Limb (tissue), 2 donors: ENCODE results near the gene FAF1.
"Not testable (repeated sequence)": the region's sequence is repeated elsewhere in the genome, so short reads cannot be mapped to it uniquely, and the experiment has no call there.

Experiments used
- DNase-seq, 2 donors: peaks; one replicate each; pipeline ENCODE4 v3.0.0-alpha.2; 2016; ENCODE audit errors: extremely low spot score in 2 of 2

Gene FAF1

DNA sequence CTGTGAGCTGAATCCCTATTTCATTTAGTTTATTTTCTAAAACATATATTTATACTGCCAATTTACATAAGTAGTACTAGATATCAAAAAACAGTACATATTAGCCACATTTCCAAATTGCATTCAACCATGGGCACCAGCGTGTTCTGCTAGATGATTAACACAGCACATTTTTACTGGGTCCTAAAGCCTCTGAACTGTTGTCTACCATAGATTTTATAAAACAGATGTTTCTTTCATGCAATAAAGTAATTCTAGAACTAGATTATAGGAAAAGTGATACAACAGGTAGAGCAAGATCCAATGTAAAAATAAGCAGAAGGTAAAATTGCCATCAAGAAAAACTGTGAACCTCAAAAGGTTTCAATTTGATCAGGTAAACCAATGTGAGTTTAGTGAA, 108.6 kb downstream of the FAF1 start:
- DNase-seq: no peak

GRCh38 chr1:50851034-50851433, 109.0 kb downstream of the FAF1 start:
- DNase-seq: no peak

DNA sequence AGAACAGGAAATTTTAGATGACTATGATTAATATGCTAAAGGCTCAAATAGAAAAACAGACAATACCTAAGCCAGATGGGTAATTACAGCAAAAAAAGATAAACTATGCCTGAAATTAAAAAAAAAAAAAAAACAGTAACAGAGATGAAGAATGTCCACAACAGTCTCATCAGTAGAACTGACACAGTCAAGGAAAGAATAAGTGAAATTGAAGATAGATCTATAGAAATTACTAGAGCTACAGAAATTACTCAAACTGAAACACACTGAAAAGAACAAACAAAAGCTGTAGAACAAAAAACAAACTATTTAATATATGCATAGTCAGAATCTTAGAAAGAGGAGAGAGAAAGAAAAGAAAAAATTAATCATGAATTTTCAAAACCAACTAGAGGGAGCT, 112.8 kb downstream of the FAF1 start:
- DNase-seq: no peak

DNA sequence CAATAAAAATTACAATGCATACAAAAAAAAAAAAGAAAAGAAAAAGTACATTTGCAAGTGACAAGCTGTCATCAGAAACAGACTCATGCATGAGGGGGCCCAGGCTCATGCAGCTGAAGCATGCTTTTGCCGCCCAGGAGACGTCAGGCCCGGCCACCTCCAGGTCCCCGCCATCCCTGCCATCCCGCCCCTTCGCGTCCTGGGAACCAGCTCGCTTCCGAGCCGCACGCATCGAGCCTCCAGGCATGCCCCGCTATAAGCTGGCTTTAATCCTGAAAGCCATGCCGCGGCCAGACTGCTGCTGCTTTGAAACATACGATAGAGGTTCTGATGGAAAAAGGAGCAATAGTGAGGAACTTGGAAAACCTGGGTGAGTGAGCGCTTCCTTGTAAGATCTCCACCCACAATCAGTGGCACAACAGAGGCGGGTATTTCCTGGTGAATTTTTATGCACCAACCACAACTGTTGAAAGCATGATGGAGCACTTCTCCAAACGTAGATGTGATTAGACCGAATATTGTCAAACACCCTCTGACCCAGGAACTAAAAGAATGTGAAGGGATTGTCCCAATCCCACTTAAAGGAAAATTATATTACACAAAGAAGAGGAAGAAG, 113.7 kb downstream of the FAF1 start:
- DNase-seq: no peak

DNA sequence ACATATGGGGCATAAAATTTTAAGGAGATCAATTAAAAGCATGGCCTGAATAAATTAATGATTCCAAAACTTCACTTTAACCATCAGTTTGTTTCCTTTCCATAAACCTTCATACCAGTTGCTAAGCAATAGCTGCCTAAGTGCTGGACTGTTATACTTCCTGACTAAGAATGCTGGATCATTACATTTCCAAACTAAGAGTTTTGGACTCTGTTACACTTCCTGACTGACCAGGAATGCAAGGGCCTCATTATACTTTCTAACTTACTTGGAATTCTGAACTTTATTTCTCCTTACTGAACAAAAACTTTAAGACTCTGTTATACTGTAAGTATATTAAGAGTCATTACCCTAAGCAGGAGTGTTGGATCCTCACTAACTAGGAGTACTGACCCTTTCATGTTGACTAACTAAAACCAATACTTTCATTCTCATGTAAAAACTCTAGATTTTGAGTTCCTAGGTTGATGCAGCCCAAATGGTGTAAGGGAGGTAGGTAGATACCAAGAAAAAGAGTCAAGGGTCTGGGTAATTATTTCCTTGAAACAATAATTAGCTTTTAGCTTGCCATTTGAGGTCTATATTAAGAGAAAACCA, 118.2 kb downstream of the FAF1 start:
- peak in 1 of 2 donors; percentile 43 for DNase-seq

DNA sequence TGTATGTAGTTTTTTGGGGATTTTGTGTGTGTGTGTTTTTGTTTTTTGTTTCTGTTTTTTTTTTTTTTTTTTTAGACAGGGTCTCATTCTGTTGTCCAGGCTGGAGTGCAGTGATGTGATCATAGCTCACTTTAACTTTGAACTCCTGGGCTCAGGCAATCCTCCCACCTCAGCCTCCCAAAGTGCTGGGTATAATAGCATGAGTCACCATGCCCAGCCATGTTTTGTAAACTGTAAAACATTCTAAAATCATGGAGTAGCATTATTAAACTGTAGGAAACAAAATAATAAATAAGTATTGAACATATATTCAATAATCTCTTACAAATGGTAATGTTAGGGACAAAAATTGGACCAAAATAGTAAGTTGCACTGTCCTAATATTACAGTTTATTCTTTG, 124.0 kb downstream of the FAF1 start:
- no peak for DNase-seq

DNA sequence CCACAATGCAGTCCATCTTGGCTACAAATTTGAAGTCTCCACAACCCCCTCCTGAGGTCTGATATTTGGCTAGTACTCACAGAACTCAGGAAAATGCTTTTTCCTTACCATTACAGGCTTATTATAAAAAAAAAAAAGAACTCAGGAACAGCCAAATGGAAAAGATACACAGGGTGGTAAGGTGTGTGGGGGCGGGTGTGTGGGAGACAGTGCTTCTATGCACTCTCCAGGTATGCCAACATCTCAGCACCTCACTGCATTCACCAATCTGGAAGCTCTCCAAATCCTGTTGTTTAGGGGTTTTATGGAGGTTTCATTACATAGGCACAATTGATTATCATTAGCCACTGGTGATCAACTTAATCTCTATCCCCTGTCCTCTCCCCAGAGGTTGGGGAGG, 126.9 kb downstream of the FAF1 start:
- DNase-seq: no peak

DNA sequence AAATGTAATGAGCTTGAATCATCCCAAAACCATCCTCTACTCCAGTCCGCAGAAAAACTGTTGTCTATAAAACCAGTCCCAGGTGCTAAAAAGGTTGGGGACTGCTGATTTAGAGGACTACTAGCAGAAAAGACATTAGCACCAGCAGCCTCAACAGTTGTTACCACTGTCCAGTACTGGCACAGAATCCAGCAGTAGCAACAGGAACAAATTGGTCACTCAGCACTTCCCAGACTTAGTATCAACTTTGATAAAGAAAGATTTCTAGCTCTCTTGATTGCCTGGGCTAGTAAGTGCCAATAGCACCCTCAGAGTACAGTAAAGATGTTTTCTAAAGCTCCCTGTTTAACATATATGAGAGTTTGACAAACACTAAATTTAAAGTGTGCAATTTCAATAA, 127.9 kb downstream of the FAF1 start:
- no peak for DNase-seq

DNA sequence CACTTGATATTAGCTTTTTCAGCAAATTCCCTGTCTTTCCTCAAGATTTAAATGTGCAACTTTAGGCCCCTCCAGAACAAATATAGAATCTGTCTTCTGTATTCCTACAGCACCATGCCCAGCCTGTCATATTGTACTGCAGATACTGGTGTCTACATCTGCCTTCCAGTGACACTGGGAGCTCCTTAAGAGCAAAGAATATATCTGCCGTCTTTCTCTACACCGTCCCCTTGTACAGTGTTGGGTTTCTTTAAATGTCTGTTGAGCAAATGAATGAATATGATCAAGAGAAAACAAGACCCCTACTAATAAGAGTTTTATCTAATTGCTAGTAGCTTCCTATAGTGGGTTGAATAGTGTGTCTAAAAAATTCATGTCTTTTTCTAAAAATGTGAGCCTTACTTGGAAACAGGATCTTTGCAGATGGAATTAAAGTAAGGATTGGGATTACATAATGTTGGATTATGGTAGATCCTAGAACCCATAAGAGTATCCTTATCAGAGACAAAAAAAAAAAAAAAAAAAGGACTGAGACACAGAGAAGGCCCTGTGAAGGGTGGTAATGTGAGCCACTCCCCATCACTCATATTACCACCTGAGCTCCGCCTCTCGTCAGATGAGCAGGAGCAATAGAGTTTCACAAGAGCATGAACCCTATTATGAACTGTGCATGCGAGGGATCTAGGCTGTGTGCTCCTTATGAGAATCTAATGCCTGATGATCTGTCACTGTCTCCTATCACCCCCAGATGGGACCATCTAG, 128.6 kb downstream of the FAF1 start:
- no peak for DNase-seq

DNA sequence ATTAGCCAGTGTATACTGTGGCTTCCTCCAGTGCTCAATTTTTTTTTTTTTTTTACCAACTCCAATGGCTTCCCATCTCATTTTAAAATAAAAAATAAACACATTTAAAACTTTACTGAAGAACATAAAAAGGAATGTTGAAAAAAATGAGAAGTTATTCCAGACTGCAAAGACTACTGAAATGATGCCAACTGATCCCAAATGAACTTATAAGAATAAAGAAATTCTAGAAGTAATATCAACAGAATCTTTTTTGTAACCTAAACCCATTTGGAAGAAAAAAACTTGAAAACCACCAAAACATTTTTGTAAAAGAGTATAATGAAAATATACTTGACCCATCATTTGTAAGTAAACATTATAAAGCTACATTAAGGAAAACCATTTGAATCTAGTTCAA, 129.4 kb downstream of the FAF1 start:
- DNase-seq: no peak

GRCh38 chr1:50829014-50829958, 130.8 kb downstream of the FAF1 start:
- DNase-seq: peak in 1 of 2 donors; percentile 6

DNA sequence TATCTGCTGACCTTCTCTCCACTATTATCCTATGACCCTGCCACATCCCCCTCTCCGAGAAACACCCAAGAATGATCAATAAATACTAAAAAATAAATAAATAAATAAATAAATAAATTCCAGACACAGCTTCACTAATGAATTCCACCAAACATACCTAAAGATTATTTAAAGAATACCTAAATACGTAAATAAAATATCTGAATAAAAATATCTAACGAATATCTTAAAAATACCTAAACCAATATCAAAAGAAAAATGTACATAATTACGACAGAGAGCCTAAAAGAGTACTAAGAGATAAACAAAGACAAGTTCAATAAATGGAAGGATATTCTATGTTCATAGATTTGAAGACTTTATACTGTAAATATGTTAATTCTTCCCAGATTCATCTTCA, 132.5 kb downstream of the FAF1 start:
- no peak for DNase-seq

DNA sequence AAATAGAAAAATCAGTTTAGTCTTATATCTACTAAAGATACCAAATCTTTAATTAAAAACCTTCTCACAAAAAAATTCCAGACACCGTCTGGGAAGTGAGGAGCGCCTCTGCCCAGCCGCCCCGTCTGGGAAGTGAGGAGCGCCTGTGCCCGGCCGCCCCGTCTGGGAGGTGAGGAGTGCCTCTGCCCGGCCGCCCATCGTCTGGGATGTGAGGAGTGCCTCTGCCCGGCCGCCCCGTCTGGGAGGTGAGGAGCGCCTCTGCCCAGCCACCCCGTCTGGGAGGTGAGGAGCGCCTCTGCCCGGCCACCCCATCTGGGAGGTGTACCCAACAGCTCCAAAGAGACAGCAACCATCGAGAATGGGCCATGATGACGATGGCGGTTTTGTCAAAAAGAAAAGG, 133.3 kb downstream of the FAF1 start:
- not testable (repeated sequence) for DNase-seq

GRCh38 chr1:50822035-50822776, 137.9 kb downstream of the FAF1 start:
- DNase-seq: no peak

- no peak for DNase-seq
Observed at GRCh38 chr1:50820545-50820944, 139.5 kb downstream of the FAF1 start.

GRCh38 chr1:50812346-50812745, 147.7 kb downstream of the FAF1 start:
- DNase-seq: no peak

GRCh38 chr1:50808296-50808695, 151.8 kb downstream of the FAF1 start:
- no peak for DNase-seq

GRCh38 chr1:50796272-50796671, 163.8 kb downstream of the FAF1 start:
- DNase-seq: no peak

GRCh38 chr1:50793521-50793920, 166.5 kb downstream of the FAF1 start:
- DNase-seq: no peak

DNA sequence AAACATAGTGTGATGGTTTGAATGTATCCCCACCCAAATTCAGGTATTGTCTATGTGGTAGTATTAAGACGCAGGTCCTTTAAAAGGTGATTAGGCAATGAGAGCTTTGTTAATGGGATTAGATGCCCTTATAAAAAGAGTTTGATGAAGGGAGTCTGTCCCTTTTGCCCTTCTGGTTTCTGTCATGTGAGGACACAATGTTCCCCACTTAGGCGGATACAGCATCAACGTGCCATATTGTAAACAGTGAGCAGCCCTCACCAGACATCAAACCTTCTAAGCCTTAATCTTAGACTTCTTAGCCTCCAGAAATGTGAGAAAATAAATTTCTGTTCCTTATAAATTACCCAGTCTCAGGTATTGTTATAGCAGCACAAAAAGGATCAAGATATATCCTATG, 172.8 kb downstream of the FAF1 start:
- no peak for DNase-seq

- DNase-seq: no peak
Observed at GRCh38 chr1:50783286-50783685, 176.8 kb downstream of the FAF1 start.
